HEK293 (cell line): ENCODE results near the gene HNF1B.

Source experiments
- TF ChIP-seq, protein P1 (sequence below): fragments of 450-650 bp; formaldehyde crosslinking; optimal IDR thresholded peaks from 2 replicates; pipeline ENCODE3; 2016; ENCODE audit warnings: missing biosample characterization, mild to moderate bottlenecking, missing genetic modification characterization
- TF ChIP-seq, protein P2 (sequence below): fragments of 450-650 bp; formaldehyde crosslinking; IDR thresholded peaks from 2 replicates; pipeline ENCODE4 v1.5.1; 2016; ENCODE audit warnings: missing biosample characterization, missing genetic modification characterization

DNA sequence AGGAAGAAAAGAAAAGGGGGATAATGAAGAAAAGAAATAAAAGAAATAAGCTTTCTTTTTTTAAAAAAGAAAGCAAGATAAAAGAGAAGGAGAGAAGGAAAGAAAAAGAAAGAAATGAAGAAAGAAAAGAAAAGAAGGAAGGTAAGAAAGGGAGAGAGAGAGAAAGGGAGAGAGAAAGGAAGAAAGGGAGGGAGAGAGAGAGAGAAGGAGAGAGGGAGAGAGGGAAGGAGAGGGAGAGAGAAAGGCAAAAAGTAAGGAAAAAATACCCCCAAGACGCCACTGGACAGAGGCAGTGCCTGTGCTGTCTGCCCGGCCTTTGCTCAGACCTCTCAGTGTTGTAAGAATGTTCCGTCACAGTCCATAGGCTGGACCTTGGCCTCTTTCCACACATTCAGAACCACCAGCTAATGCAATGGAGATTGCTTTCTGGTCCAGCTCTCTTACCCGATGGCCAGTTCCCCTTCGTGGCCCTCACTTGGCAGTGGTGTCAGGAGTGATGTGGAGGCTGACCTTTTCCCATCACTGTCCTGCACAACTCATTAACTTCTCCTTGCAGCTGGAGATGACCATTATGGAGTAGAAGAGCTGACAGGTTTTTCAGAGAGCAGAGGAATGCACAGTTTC is 14.3 kb upstream of the HNF1B start:
- TF ChIP-seq, protein P1, sequence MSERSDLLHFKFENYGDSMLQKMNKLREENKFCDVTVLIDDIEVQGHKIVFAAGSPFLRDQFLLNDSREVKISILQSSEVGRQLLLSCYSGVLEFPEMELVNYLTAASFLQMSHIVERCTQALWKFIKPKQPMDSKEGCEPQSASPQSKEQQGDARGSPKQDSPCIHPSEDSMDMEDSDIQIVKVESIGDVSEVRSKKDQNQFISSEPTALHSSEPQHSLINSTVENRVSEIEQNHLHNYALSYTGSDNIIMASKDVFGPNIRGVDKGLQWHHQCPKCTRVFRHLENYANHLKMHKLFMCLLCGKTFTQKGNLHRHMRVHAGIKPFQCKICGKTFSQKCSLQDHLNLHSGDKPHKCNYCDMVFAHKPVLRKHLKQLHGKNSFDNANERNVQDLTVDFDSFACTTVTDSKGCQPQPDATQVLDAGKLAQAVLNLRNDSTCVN (tag by site-specific recombination): no peak
- TF ChIP-seq, protein P2, sequence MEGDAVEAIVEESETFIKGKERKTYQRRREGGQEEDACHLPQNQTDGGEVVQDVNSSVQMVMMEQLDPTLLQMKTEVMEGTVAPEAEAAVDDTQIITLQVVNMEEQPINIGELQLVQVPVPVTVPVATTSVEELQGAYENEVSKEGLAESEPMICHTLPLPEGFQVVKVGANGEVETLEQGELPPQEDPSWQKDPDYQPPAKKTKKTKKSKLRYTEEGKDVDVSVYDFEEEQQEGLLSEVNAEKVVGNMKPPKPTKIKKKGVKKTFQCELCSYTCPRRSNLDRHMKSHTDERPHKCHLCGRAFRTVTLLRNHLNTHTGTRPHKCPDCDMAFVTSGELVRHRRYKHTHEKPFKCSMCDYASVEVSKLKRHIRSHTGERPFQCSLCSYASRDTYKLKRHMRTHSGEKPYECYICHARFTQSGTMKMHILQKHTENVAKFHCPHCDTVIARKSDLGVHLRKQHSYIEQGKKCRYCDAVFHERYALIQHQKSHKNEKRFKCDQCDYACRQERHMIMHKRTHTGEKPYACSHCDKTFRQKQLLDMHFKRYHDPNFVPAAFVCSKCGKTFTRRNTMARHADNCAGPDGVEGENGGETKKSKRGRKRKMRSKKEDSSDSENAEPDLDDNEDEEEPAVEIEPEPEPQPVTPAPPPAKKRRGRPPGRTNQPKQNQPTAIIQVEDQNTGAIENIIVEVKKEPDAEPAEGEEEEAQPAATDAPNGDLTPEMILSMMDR (tag by site-specific recombination): no peak
